Measurements from ENCODE around the gene OR51V1.
"Not testable (repeated sequence)": the region's sequence is repeated elsewhere in the genome, so short reads cannot be mapped to it uniquely, and the experiment has no call there.

The OR51V1 gene

DNA sequence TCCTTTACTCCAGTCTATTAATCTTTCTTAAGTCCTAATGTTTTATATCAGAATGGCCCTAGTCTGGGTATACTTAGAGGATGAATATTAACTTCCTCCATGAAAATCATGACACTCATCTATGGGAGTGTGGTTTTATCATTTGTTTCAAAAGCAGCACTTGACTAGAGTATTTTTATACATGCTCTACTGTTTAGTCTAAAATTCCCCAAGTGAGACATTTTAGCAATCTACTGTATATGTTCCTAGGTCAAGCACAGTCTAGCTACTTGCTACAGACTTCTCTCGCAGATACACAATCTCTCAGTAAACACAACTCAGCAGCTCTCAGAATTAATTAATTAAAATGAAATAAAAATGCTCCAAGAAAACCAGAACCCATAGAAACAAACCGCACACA, 29.3 kb upstream of the OR51V1 start:
- no peak for DNase-seq

- no peak for DNase-seq
These were observed 28.9 kb upstream of the OR51V1 start for GRCh38 chr11:5229356-5229755.

DNA sequence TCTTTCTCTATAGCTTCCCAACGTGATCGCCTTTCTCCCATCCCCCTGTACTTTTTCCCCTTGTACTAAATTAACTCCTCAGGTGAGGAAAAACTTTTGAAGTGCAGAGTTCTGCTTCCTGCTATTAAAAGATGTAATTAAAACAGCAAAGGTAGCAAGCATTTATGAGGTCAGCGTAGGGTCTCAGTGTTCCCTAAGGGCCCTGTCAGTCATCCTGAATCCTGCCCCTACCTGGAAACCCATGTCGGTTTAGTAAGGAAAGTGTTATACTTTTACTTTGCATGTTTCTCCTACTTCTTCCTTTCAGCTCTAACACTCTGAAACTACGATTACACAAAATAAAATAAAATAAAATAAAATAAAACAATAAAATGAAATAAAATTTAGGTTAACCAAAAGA, 27.6 kb upstream of the OR51V1 start:
- DNase-seq: no peak

GRCh38 chr11:5227681-5228080, 27.2 kb upstream of the OR51V1 start:
- no peak for DNase-seq

DNA sequence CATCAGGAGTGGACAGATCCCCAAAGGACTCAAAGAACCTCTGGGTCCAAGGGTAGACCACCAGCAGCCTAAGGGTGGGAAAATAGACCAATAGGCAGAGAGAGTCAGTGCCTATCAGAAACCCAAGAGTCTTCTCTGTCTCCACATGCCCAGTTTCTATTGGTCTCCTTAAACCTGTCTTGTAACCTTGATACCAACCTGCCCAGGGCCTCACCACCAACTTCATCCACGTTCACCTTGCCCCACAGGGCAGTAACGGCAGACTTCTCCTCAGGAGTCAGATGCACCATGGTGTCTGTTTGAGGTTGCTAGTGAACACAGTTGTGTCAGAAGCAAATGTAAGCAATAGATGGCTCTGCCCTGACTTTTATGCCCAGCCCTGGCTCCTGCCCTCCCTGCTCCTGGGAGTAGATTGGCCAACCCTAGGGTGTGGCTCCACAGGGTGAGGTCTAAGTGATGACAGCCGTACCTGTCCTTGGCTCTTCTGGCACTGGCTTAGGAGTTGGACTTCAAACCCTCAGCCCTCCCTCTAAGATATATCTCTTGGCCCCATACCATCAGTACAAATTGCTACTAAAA, 26.3 kb upstream of the OR51V1 start, which contains the start of gene HBB:
HBB (minus strand) TSS at position 340 of the 579 bp plus-strand sequence; CDS start at position 290, 50 bp downstream.
- DNase-seq: peak; percentile 3

DNA sequence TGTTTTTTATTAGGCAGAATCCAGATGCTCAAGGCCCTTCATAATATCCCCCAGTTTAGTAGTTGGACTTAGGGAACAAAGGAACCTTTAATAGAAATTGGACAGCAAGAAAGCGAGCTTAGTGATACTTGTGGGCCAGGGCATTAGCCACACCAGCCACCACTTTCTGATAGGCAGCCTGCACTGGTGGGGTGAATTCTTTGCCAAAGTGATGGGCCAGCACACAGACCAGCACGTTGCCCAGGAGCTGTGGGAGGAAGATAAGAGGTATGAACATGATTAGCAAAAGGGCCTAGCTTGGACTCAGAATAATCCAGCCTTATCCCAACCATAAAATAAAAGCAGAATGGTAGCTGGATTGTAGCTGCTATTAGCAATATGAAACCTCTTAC, 25.0 kb upstream of the OR51V1 start:
- no peak for DNase-seq

GRCh38 chr11:5224538-5225479, 24.3 kb upstream of the OR51V1 start:
- DNase-seq: no peak

DNA sequence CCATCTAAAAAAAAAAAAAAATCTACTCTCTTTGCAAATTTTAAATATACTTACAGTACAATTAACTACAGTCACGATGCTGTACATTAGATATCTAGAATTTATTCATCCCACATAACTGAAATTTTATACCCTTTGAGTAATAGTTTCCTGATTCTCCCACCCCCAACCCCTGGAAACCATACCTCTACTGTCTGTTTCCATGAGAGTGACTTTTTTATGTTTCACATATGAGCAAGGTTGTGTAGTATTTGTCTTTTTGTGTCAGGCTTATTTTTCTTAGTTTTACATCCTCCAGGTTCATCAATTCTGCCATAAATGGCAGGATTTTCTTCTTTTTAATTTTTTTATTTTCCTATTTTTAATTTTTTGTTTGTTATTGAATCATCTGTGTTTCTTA, 23.2 kb upstream of the OR51V1 start:
- no peak for DNase-seq

DNA sequence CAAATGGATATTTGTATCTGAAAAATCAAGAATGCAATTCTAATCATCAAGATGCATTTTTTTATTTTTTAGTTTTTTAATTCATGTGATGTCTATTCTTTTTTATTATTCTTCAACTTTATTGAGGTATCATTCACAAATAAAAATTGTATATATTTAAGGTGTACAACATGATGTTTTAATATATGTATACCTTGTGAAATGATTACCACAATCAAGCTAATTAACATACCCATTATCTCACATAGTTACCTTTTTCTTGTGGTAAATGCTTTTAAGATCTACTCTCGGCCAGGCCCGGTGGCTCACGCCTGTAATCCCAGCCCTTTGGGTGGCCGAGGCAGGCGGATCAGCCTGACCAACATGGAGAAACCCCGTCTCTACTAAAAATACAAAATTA, 22.7 kb upstream of the OR51V1 start:
- DNase-seq: no peak

GRCh38 chr11:5210376-5210885, 9.9 kb upstream of the OR51V1 start:
- DNase-seq: no peak

DNA sequence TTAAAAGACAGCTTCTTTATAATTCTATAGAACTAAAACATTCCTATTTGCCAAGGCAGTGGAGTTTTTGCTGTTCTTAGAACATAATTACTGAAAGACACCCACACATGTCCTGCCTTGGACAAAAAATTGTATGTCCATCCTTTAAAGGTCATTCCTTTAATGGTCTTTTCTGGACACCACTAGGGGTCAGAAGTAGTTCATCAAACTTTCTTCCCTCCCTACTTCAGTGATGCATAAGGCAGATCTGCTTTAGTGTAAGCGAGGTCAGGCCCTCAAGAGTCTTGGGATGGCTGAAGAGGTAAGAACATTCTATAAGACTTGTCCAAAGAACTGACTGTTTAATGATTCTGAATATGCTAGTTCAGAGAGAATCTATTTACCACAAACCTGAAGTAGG, 4.3 kb upstream of the OR51V1 start:
- DNase-seq: no peak

DNA sequence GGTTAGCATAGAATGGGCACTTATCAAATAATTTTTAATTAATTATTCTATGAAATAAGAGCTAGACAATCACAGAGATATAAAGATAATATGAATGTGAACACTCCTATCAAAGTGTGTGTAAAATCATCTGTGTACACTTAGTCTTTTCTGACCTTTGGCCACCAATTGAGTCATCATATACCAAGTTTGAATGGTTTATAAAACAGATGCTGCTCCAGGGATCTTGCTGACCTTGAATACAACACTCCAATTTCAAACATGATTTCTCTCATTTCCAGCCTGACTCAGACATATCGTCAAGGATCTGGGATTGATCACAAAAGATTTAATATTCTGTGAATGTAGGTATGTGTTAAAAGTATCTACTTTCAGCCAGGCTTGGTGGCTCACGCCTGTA, 2.9 kb upstream of the OR51V1 start:
- no peak for DNase-seq

GRCh38 chr11:5198285-5198684, 2.2 kb downstream of the OR51V1 start:
- DNase-seq: no peak

DNA sequence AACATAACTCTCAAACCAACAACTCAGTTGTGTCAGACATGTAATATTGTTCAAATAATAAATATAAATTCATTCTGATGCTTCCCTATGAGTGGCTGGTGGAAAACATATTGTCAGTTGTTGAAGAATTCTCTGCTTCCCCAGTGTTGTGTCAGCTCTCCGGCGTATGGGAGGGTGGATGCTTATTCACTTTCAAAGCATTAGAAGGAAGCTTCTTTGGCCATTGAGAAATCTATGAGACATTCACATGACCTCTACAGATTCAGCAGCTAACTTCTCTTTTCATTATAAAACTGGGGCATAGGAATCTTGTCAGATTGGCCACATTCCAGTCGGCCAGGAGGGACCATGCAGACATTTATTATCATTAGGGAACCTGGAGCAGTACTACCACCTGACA, 2.9 kb downstream of the OR51V1 start:
- DNase-seq: no peak

- no peak for DNase-seq
These were observed 3.8 kb downstream of the OR51V1 start for GRCh38 chr11:5196731-5197130.

DNA sequence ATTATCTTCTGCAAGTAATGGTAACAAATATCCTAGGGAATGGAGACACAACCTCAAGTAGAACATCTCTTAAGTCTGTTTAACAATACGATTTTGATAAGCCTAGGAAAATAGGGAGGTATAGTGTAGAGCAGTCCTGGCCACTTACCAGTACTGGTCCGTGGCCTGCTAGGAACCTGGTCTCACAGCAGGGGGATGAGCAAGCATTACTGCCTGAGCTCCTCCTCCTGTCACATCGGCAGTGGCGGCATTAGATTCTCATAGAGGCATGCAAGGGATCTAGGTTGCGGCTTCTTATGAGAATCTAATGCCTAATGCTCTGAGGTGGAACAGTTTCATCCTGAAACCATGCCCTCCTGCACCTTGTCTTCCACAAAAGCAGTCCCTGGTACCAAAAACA, 4.4 kb downstream of the OR51V1 start:
- no peak for DNase-seq

DNA sequence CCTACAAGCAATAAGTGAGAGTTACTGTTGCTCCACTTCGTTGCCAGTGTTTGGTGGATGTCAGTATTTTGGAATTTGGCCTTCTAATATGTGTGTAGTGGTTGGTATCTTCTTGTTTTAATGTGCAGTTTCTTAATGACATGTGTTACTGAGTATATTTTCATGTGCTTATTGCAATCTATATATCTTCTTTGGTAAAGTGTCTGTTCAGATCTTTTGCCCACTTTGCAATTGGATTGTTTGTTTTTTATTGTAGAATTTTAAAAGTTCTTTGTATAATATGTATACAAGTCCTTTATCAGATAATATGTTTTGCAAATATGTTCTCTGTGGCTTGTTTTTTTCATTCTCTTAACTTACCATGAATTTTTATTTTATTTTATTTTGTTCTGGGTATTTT, 7.7 kb downstream of the OR51V1 start:
- no peak for DNase-seq

- DNase-seq: no peak
These were observed 12.3 kb downstream of the OR51V1 start for GRCh38 chr11:5188201-5188600.

- no peak for DNase-seq
These were observed 22.2 kb downstream of the OR51V1 start for GRCh38 chr11:5178046-5178837.

DNA sequence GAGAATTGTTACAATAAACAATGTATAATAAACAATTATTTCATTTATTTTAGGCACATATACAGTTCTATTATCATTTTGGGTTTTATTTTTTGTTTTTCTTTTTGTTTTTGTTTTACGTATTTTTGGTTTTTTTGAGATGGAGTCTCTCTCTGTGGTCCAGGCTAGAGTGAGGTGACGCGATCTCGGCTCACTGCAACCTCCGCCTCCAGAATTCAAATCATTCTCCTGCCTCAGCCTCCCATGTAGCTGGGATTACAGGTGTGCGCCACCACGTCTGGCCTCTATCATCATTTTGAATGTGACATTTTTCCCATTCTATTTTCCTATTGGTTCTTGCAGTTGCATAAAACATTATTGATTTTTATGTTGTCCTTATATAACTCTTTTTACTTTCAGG, 25.5 kb downstream of the OR51V1 start:
- no peak for DNase-seq

GRCh38 chr11:5171856-5172255, 28.6 kb downstream of the OR51V1 start:
- no peak for DNase-seq

DNA sequence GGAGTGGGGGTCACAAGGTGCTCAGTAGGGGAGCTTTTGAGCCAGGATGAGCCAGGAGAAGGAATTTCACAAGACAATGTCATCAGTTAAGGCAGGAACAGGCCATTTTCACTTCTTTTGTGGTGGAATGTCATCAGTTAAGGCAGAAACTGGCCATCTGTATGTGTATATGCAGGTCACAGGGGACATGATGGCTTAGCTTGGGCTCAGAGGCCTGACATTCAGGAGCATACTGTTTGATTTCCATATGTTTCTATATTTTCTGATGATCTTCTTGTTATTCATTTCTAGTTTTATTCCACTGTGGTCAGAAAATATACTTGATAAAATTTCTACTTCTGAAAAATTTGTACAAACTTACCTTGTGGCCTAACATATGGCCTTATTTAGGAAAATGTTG, 34.6 kb downstream of the OR51V1 start:
- DNase-seq: not testable (repeated sequence)

- DNase-seq: not testable (repeated sequence)
These were observed 35.7 kb downstream of the OR51V1 start for GRCh38 chr11:5164807-5165206.

Measured in NCI-H1092 treated with DMSO at 0.1 percent for 48 hours (cell line).